Naive thymus-derived CD8-positive, alpha-beta T cell (primary cell): ENCODE results near the gene VAPA. TPM values are rescaled to one million over a fixed set of nuclear protein-coding genes. Genes with fewer than 3 reads are reported as not detected.
A peak's percentile ranks its signal among the peaks of the same experiment; 100 is the strongest.

ENCODE experiments used
- ATAC-seq, 2 donors: fragments of 150-1000 bp; cut with Tn5 transposase in 1 of 2; sonication (Bioruptor Pico), chemical (Tn5 transposase) in 1 of 2; 1 replicate in 1 of 2; 2 replicates in 1 of 2; pipeline ENCODE4 v1.10.0; 2021; ENCODE audit warnings: mild to moderate bottlenecking in 2 of 2, moderate library complexity in 2 of 2
- POLR2A ChIA-PET: fragments of 350-600 bp; sonication (Branson Sonifier 250); formaldehyde crosslinking; loops from one replicate; lab custom pipeline; 2021; ENCODE audit warnings: antibody characterized with exemption; lab: Charles Lee
- DNase-seq, 10 donors: peaks; one replicate each; pipeline versions ENCODE4 v3.0.0 to v3.0.0-alpha.2; 2020 to 2022
- H3K27ac Mint-ChIP-seq, 10 donors: one replicate each; pipeline ENCODE4 v1.8.0; 2020 to 2022; ENCODE audit warnings: mild to moderate bottlenecking in 10 of 10, mixed read lengths in 10 of 10, moderate library complexity in 4 of 10, inconsistent platforms in 1 of 10
- H3K27me3 Mint-ChIP-seq, 5 donors: one replicate each; pipeline ENCODE4 v1.8.0; 2021 to 2022; ENCODE audit warnings: mixed read lengths in 5 of 5
- H3K36me3 Mint-ChIP-seq, 3 donors: one replicate each; pipeline ENCODE4 v1.8.0; 2020 to 2022; ENCODE audit warnings: mixed read lengths in 3 of 3, mild to moderate bottlenecking in 2 of 3, inconsistent platforms in 1 of 3
- H3K4me1 Mint-ChIP-seq, 4 donors: one replicate each; pipeline ENCODE4 v1.8.0; 2021 to 2022; ENCODE audit warnings: mixed read lengths in 4 of 4
- H3K4me3 Mint-ChIP-seq, 10 donors: one replicate each; pipeline ENCODE4 v1.8.0; 2020 to 2022; ENCODE audit warnings: mild to moderate bottlenecking in 10 of 10, mixed read lengths in 10 of 10, moderate library complexity in 6 of 10, inconsistent platforms in 1 of 10
- H3K9me3 Mint-ChIP-seq, 9 donors: one replicate each; pipeline ENCODE4 v1.8.0; 2020 to 2022; ENCODE audit warnings: mixed read lengths in 9 of 9, mild to moderate bottlenecking in 3 of 9, inconsistent platforms in 1 of 9, moderate library complexity in 1 of 9
- polyA plus RNA-seq, 3 donors: library from polyadenylated mRNA; unstranded; fragments of 300-500 nt; fragmentation: Illumina TruSeq; gene quantifications; one replicate each; pipeline ENCODE4 v1.2.3, GENCODE V29; 2021
- total RNA-seq, 8 experiments: library from RNA in 2 of 8; stranded (reverse) in 2 of 8; gene quantifications; one replicate each; pipeline ENCODE4 v1.2.3 and lab custom pipeline; 2021 to 2026

The VAPA gene
- total and polyA plus RNA-seq, 5 experiments from 2014 or later, result 119 to 214 (median 187) TPM

DNA sequence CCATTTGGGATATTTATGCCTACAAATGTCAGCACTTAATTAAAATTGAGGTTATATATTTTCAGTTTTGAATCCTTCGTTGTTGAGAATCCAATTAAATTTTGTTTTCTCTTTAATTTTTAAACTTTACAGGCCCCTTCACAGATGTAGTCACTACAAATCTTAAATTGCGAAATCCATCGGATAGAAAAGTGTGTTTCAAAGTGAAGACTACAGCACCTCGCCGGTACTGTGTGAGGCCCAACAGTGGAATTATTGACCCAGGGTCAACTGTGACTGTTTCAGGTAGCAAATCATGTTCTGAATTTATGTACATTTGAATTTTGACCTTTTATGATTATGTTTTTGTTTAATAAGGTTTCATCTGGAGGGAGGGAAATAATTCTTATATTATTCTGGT, 17.9 kb downstream of the VAPA start:
- H3K27ac Mint-ChIP-seq, result peak overlapping the region in 1 of 10 donors; percentile 29
- H3K36me3 Mint-ChIP-seq, result peaks cover 0 to 44% (median 7%) of the 10 kb centered on the region in 3 donors
- ATAC-seq, result no peak
- H3K27me3 Mint-ChIP-seq, result no peaks in the 10 kb centered on the region
- peaks cover 28 to 55% (median 53%) of the 10 kb centered on the region in 4 donors for H3K4me1 Mint-ChIP-seq
- no peaks in the 10 kb centered on the region for H3K9me3 Mint-ChIP-seq
- POLR2A ChIA-PET, result no interaction called here
- H3K4me3 Mint-ChIP-seq, result no peak overlapping the region
- DNase-seq, result no peak

DNA sequence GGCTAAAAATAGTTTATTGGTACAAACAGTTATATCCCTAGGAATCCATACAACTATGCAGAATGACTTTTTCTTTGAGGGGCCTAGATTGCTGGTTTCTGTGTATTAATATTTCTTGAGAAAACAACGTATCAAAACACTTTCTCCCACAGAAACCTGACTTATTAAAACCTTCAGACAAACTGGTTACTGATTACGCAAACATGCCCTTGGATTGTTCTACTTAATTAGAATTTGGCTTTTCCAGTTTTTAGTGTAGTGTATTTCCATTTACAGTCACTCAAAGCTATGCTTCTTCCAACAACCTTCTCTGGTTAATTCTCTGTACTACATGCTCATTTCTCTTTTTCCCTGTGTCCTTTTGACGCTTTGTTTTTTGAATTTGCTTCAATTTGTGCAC, 20.0 kb downstream of the VAPA start:
- Mint-ChIP-seq H3K36me3 (peaks cover 0 to 66% (median 10%) of the 10 kb centered on the region in 3 donors), H3K9me3 (no peaks in the 10 kb centered on the region), H3K27ac (peak overlapping the region in 1 of 10 donors; percentile 24), H3K4me3 (no peak overlapping the region), H3K4me1 (peaks cover 15 to 38% (median 32%) of the 10 kb centered on the region in 4 donors), H3K27me3 (no peaks in the 10 kb centered on the region)
- ATAC-seq (no peak), DNase-seq (no peak)
- POLR2A ChIA-PET, result no interaction called here

DNA sequence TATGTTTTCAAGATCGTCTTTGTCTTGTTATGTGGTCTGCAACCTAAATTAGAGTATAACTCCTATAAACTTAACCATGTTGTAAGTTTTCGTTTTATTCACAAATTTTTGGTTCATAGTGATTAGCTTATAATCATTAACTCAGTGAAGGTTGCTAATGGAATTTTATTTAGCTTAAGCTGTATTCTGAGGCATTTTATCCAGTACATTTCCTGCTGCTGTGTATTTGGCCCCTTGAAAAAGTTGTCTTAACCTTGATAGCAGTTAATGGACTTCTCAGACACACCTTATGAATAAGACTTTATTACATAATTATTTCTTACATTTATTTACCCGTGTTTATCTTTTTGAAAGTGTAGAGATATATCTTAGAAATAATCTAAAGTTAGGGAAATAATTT, 20.5 kb downstream of the VAPA start:
- peak overlapping the region in 1 of 10 donors; percentile 24 for H3K27ac Mint-ChIP-seq
- peaks cover 0 to 70% (median 10%) of the 10 kb centered on the region in 3 donors for H3K36me3 Mint-ChIP-seq
- no peak for ATAC-seq
- H3K4me3 Mint-ChIP-seq, result no peak overlapping the region
- peaks cover 14 to 35% (median 28%) of the 10 kb centered on the region in 4 donors for H3K4me1 Mint-ChIP-seq
- no peak for DNase-seq
- no peaks in the 10 kb centered on the region for H3K27me3 Mint-ChIP-seq
- no peaks in the 10 kb centered on the region for H3K9me3 Mint-ChIP-seq
- POLR2A ChIA-PET, result no interaction called here

DNA sequence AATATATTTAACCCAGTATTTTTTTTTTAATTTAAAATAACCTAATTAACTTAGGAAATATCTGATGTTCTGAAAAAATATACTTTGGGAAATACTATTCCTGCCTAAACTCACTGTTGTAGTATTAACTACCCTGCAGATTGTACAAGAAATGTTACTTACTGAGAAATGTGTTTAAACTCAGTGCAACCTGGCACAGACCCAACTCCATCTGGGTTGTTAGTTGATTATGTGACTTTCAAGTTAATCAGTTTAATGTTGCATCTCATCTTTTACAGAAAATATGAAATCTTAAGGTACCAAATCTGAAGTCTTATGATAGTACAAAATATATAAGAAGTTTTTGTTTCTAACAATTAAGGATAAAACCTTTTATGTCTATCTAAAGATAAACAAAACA, 27.3 kb downstream of the VAPA start:
- no peak overlapping the region for H3K27ac Mint-ChIP-seq
- no peaks in the 10 kb centered on the region for H3K27me3 Mint-ChIP-seq
- DNase-seq (no peak), ATAC-seq (no peak)
- POLR2A ChIA-PET, result no interaction called here
- H3K4me1 Mint-ChIP-seq, result peaks cover 0 to 13% (median 12%) of the 10 kb centered on the region in 4 donors
- H3K4me3 Mint-ChIP-seq, result no peak overlapping the region
- H3K9me3 Mint-ChIP-seq, result no peaks in the 10 kb centered on the region
- H3K36me3 Mint-ChIP-seq, result peaks cover 7 to 75% (median 8%) of the 10 kb centered on the region in 3 donors

DNA sequence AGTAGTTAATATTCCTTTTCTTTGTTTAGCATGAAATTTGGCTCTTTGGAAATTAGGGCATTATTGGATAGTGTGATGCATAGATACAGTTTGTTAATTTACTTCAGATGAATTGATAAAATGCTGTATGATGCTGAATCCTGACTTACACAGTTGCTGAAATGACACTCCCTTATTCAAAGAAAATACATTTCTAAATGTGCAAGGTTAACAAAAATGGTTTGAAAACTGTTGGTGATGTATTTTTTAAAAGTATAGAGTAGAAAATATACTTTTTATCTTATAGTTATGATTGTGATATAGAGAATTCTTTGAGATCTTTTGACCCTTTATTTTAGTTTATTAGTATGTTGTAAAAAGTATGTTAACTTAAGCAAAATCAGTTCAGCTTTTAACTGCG, 27.8 kb downstream of the VAPA start:
- Mint-ChIP-seq H3K36me3 (peaks cover 7 to 75% (median 10%) of the 10 kb centered on the region in 3 donors), H3K9me3 (no peaks in the 10 kb centered on the region), H3K27me3 (no peaks in the 10 kb centered on the region), H3K4me1 (peaks cover 0 to 13% (median 11%) of the 10 kb centered on the region in 4 donors), H3K4me3 (no peak overlapping the region), H3K27ac (peak overlapping the region in 2 of 10 donors; percentile 43 to 47)
- ATAC-seq (no peak), DNase-seq (no peak)
- POLR2A ChIA-PET, result no interaction called here

DNA sequence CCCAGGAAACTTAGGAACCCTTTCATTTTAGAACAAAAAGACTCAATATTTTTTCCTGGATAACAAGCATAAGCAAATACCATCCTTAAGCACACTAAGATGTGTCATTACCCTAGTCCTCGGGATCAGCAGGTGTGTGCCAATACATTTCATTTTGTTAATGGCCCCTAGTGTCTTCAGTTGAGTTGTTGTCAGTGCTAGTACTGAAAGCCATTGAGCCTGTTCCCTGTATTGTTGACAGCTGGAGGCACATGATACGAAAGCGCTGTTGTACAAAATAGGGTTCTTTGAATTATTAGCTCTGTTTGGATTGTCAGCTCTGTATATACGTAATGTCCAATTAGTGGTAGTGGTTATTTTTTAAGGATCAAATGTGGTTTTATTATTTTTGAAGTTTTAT, 29.5 kb downstream of the VAPA start:
- H3K27me3 Mint-ChIP-seq, result no peaks in the 10 kb centered on the region
- no peak overlapping the region for H3K4me3 Mint-ChIP-seq
- no peak overlapping the region for H3K27ac Mint-ChIP-seq
- no peak for DNase-seq
- H3K4me1 Mint-ChIP-seq, result peaks cover 0 to 13% (median 10%) of the 10 kb centered on the region in 4 donors
- no peaks in the 10 kb centered on the region for H3K9me3 Mint-ChIP-seq
- H3K36me3 Mint-ChIP-seq, result peaks cover 7 to 71% (median 8%) of the 10 kb centered on the region in 3 donors
- no peak for ATAC-seq
- POLR2A ChIA-PET, result interaction anchor here (1.4 kb wide), 1 partner anchor 28 kb away, joined by 5 read pairs; no protein-coding TSS in a partner anchor

DNA sequence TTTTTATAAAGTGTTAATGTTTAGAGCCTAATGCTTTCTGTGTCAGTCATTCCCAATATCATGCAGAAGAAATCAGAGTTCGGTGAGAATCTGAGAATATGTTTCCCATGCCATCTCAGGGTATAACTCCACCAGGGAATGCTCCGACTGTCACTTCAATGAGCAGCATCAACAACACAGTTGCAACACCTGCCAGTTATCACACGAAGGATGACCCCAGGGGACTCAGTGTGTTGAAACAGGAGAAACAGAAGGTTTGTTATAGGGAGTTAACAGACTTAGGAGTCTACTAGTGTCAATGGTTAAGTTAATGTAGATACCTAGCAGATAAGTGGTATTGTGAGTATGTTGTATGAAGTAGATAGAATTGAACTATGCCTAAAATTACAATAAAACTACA, 31.0 kb downstream of the VAPA start:
- no peak for ATAC-seq
- no peaks in the 10 kb centered on the region for H3K27me3 Mint-ChIP-seq
- H3K4me3 Mint-ChIP-seq, result peak overlapping the region in 1 of 10 donors; percentile 24
- peaks cover 0 to 10% (median 7%) of the 10 kb centered on the region in 4 donors for H3K4me1 Mint-ChIP-seq
- DNase-seq, result no peak
- peaks cover 3 to 67% (median 4%) of the 10 kb centered on the region in 3 donors for H3K36me3 Mint-ChIP-seq
- POLR2A ChIA-PET, result no interaction called here
- H3K27ac Mint-ChIP-seq, result peak overlapping the region in 1 of 10 donors; percentile 12
- H3K9me3 Mint-ChIP-seq, result no peaks in the 10 kb centered on the region

DNA sequence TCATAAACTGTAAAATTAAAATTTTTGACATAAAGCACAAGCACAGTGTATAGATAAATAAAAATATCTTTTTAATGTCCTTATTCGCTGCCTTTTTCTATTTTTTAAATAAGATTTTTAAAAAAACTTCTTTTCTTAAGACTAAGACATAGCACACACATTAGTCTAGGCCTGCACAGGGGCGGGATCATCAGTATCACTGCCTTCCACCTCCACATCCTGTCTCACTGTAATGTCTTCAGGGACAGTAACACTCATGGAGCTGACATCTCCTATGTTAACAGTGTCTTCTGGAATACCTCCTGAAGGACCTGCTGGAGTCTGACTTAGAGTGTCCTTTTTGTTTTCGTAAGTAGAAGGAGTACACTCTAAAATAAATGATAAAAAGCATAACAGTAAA, 33.0 kb downstream of the VAPA start:
- Mint-ChIP-seq H3K27ac (no peak overlapping the region), H3K4me1 (peaks cover 7 to 12% (median 10%) of the 10 kb centered on the region in 4 donors), H3K27me3 (no peaks in the 10 kb centered on the region), H3K4me3 (no peak overlapping the region), H3K36me3 (peaks cover 0 to 75% (median 3%) of the 10 kb centered on the region in 3 donors), H3K9me3 (no peaks in the 10 kb centered on the region)
- POLR2A ChIA-PET, result no interaction called here
- ATAC-seq (peak in 1 of 2 donors; percentile 17), DNase-seq (no peak)

DNA sequence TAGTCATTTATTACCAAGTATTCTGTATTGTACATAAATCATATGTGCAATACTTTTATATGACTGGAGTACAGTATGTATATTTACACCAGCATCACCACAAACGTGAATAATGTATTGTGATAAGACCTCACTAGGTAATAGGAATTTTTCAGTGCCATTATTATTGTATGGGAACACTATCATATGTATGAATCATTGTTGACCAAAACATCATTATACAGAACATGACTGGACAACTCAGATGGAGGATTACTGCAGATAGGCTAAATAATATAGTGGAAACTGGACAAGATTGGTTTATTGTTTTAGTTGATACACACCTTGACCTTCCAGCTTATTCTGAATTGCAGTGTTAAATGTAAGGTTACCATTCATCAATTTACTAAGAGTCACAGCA, 33.4 kb downstream of the VAPA start:
- H3K27me3 Mint-ChIP-seq, result no peaks in the 10 kb centered on the region
- H3K27ac Mint-ChIP-seq, result no peak overlapping the region
- POLR2A ChIA-PET, result no interaction called here
- H3K36me3 Mint-ChIP-seq, result peaks cover 0 to 79% (median 3%) of the 10 kb centered on the region in 3 donors
- DNase-seq (no peak), ATAC-seq (no peak)
- H3K4me3 Mint-ChIP-seq, result no peak overlapping the region
- H3K4me1 Mint-ChIP-seq, result peaks cover 8 to 12% (median 10%) of the 10 kb centered on the region in 4 donors
- H3K9me3 Mint-ChIP-seq, result no peaks in the 10 kb centered on the region

DNA sequence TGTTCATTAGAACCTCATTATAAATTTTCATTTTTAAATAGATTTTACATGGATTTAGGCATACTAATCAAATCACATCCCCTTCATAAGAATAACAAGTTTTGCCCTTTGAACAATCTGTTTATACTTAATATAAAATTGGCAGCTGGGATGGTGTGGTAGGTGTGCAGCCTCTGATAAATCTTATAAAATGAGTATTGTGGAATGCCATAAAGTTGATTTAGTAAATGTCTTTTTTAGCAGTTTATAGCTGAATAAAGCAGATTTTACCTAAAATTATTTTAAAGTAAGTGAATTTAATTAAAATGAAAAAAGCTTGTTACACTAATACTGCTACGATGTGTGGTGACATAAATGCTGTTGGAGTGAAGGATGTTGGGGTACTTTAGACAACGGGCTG, 35.5 kb downstream of the VAPA start:
- DNase-seq, result no peak

DNA sequence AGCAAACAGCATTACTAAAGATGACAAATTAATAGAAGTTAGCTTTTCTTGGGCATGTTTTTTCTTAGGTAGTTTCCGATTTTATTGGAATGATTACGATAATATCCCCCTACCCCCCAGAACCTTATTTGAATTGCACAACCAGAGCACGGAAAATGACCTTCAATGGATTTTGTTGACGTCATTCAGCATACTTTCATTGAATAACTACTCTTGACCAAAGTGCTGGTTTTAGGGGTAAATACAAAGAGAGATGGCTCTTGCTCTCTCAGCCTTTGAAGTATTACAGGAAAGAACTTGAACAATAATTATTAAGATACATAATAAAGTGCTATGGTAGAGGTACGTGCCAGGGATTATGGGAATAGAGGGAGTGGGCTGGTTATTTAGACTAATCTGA, 36.0 kb downstream of the VAPA start:
- POLR2A ChIA-PET, result interaction anchor here (1.0 to 1.1 kb wide), 2 partner anchors 11 to 36 kb away, joined by 3 read pairs; partner anchors contain the start of gene VAPA
- Mint-ChIP-seq H3K27ac (peak overlapping the region in 1 of 10 donors; percentile 30), H3K27me3 (no peaks in the 10 kb centered on the region), H3K9me3 (no peaks in the 10 kb centered on the region), H3K36me3 (peaks cover 5 to 88% (median 11%) of the 10 kb centered on the region in 3 donors), H3K4me3 (no peak overlapping the region), H3K4me1 (peaks cover 1 to 12% (median 8%) of the 10 kb centered on the region in 4 donors)
- no peak for ATAC-seq
- DNase-seq, result no peak

More for the DNA sequence above, 35.5 kb downstream of the VAPA start:
- Mint-ChIP-seq H3K27me3 (no peaks in the 10 kb centered on the region), H3K9me3 (no peaks in the 10 kb centered on the region), H3K36me3 (peaks cover 5 to 87% (median 11%) of the 10 kb centered on the region in 3 donors), H3K27ac (peak overlapping the region in 1 of 10 donors; percentile 22), H3K4me3 (no peak overlapping the region), H3K4me1 (peaks cover 1 to 12% (median 8%) of the 10 kb centered on the region in 4 donors)
- POLR2A ChIA-PET, result interaction anchor here (1.0 kb wide), 1 partner anchor 36 kb away, joined by 3 read pairs; the partner anchor contains the start of gene VAPA
- ATAC-seq, result no peak

DNA sequence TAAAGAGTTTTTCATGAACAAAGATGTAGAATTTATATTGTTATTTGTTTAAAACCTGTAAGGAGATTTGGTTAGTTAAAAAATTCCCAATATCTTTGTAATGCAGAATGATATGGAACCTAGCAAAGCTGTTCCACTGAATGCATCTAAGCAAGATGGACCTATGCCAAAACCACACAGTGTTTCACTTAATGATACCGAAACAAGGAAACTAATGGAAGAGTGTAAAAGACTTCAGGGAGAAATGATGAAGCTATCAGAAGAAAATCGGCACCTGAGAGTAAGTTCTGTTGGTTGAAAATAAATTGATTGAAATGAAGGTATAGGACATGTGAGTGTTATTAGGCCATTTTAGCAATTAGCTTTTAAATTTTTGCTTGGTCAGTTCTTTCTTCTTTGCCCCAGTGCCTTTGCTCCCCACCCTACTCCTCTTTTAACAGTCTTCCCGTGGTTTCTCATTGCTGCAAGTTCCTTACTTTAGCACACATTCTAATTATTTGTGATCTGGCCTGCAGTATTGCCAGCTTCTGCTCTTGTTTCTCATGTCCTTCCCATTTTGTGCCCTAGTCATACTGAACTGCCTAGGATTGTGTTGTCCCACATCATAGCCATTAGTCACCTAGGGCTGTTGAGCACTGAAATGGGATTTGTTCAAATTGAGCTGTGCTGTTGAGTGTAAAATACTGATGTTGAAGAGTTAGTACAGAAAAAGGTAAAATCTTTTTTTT, 36.6 kb downstream of the VAPA start:
- no peak for ATAC-seq
- Mint-ChIP-seq H3K9me3 (no peaks in the 10 kb centered on the region), H3K27me3 (no peaks in the 10 kb centered on the region), H3K4me3 (no peak overlapping the region), H3K27ac (peak overlapping the region in 3 of 10 donors; percentile 17 to 65 (median 30)), H3K4me1 (peaks cover 1 to 12% (median 8%) of the 10 kb centered on the region in 4 donors), H3K36me3 (peaks cover 5 to 86% (median 11%) of the 10 kb centered on the region in 3 donors)
- POLR2A ChIA-PET, result interaction anchor here (0.5 to 1.1 kb wide), 3 partner anchors 10 to 1331 kb away, joined by 3 read pairs; no protein-coding TSS in a partner anchor
- no peak for DNase-seq
